OCI-LY3 (cell line): ENCODE data around the gene FAM168B.

Experiments used
- EZH2phosphoT487 ChIP-seq: fragments of 200-600 bp; shearing (Covaris generic); IDR thresholded peaks from 2 replicates; pipeline ENCODE4 v1.6.1; 2018; ENCODE audit warnings: antibody characterized with exemption, mixed run types, low read depth
- TF ChIP-seq, protein P1 (sequence below): fragments of 200-600, 300-600 bp; sonication (generic); IDR thresholded peaks from 2 replicates; pipeline ENCODE4 v1.5.1; 2014; ENCODE audit warnings: antibody characterized with exemption, low read length, low read depth

DNA sequence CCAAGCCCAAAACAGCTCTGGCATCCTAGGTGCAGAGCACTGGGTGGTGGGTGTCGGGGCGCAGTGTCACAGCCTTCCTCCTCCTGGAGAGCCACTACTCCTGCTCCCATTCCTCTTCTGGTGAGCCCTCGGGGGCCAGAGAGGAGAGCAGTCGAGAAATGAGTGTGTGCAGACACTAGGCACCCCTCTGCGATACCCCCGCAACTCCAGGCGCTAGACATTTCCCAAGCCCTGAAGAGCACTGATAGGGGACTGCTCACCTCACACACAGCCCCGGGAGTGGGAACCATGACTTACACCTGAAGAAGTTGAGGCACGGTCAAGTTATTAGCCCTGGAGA lies 54.2 kb downstream of the FAM168B start:
- TF ChIP-seq, protein P1, sequence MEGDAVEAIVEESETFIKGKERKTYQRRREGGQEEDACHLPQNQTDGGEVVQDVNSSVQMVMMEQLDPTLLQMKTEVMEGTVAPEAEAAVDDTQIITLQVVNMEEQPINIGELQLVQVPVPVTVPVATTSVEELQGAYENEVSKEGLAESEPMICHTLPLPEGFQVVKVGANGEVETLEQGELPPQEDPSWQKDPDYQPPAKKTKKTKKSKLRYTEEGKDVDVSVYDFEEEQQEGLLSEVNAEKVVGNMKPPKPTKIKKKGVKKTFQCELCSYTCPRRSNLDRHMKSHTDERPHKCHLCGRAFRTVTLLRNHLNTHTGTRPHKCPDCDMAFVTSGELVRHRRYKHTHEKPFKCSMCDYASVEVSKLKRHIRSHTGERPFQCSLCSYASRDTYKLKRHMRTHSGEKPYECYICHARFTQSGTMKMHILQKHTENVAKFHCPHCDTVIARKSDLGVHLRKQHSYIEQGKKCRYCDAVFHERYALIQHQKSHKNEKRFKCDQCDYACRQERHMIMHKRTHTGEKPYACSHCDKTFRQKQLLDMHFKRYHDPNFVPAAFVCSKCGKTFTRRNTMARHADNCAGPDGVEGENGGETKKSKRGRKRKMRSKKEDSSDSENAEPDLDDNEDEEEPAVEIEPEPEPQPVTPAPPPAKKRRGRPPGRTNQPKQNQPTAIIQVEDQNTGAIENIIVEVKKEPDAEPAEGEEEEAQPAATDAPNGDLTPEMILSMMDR = no peak
- TF ChIP-seq EZH2phosphoT487 = no peak
